AG20443 (cell line): ENCODE measurements around the gene SERPINA6.
A peak's percentile ranks its signal among the peaks of the same experiment; 100 is the strongest.
"Not testable (repeated sequence)": the region's sequence is repeated elsewhere in the genome, so short reads cannot be mapped to it uniquely, and the experiment has no call there.

Experiments
- DNase-seq: peaks from one replicate; pipeline ENCODE4 v3.0.0; 2012; ENCODE audit warnings: low spot score, mixed read lengths

SERPINA6 gene

GRCh38 chr14:94291906-94292525 is 31.1 kb downstream of the SERPINA6 start:
- no peak for DNase-seq

DNA sequence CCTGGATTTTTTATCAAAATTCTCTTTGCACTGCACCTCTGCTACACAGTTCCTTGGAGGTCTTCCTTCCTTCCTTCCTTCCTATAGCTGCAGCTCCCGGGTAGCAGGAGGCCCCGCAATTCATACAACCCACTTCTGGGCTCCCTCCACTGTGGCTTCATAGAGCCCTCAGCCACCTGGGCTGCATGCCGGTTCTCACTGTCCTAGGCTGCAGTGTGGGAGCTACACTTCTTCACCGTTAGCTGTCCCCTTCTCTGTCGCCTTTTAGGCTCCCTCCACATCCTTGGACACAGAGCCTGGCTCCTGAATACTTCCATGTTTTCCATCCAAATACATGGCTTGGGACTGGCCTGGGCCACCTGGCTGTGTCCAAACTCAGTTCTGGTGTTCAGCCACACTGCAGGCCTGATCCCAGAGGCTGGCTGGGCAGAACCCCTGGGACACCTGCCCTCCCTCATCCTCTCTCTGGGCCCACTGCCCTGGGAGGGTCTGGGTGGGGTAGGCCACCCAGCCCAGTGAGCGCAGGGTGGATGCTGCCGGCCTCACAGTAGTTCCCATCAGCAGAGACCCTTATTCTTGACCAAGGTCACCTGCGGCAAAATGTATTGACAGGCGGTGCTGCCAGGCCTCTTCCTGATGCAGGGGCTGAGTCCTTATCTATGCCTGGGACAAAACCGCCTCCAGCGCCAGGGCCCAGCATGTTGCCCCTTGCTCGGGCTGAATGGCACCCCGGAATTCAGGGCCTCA is 31.8 kb downstream of the SERPINA6 start:
- no peak for DNase-seq

DNA sequence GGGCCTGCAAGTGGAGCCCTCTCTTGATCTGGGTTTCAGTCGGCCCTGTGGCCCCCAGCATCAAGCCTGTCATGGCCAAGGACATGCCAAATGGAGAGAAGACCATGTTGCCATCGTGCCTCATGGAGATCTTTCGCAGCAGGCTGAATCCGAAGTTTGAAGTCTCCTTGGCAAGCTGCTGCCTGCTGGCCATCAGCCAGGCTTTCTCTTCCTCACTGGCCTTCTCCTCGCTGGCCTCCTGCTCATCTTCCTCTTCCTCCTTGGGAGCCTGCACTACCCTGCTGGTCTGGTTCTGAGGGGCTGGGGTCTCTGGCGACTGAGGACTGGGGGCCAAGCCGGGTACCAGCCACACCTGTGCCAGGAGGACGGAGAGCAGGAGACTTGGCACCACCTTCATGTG is 32.9 kb downstream of the SERPINA6 start:
- DNase-seq: no peak

DNA sequence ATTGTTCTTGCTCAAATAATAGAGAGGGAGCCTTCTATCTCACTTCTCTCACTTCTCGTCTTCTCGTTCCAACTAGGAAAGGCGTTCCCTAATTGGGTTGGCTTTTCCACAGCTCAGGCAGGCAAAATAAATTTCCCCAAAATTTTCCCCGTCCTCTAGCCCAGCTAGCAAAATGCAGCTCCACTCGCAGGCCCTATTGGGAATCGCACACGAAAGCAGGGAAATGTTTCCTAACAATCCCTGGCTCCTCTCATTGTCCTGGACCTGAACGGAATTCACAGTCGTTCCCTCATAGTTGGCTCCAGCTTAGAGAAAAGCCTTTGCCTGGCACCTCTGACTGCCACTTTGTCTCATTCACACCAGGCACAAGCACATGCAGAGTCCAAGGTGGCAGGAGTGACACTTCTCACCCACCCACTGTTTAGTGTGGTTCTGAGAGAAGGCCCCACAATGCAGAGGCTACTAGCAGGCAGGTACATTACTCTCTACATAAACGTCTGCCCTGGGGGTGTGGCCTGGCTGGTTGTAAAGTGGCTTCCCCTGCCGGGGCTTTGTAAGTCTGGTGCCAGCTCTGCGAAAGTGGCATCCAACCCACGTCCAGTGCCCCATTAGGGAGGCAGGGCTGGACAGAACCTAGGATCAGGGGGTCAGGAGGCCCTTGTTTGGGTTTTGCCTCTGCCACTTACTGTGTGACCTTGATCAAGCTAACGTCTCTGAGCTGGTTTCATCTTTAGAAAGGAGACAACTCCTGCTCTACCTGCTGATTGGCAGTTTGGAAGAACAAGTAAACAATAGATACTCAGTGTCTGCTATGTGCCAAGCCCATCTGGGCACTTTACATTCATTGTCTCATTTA is 34.3 kb downstream of the SERPINA6 start:
- DNase-seq: peak; percentile 4

- DNase-seq: no peak
Measured at GRCh38 chr14:94285158-94285557, 38.0 kb downstream of the SERPINA6 start.

- DNase-seq: no peak
Measured at GRCh38 chr14:94284221-94284620, 38.9 kb downstream of the SERPINA6 start.

DNA sequence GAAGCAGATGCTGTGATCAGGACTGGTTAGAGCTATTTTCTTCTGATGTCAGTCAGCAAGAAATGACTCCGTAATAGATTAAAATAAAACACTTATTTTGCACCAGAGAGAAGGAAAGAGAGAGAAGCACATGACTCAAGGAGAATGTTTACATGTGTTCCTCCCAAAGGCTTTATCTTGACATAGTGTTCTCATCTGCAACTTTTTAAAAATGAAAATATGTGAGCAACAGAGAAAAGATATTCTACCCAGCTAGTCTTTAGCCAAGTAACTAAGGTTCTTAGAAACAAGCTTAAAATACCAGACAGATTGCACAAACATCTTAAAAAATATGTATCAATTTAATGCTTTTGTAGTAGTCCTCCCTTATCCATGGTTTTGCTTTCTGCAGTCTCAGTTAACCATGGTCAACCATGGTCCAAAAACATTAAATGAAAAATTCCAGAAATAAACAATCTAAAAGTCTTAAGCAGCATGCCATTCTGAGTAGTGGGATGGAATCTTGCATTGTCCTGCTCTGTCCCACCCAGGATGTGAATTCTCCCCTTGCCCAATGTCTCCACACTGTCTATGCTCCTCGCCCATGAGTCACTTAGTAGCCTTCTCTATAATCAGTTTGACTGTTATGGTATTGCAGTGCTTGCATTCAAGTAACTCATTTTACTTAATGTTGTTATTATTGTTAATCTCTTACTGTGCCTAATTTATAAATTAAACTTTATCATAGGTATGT is 40.0 kb downstream of the SERPINA6 start:
- no peak for DNase-seq

- no peak for DNase-seq
Measured at GRCh38 chr14:94278731-94279130, 44.4 kb downstream of the SERPINA6 start.

DNA sequence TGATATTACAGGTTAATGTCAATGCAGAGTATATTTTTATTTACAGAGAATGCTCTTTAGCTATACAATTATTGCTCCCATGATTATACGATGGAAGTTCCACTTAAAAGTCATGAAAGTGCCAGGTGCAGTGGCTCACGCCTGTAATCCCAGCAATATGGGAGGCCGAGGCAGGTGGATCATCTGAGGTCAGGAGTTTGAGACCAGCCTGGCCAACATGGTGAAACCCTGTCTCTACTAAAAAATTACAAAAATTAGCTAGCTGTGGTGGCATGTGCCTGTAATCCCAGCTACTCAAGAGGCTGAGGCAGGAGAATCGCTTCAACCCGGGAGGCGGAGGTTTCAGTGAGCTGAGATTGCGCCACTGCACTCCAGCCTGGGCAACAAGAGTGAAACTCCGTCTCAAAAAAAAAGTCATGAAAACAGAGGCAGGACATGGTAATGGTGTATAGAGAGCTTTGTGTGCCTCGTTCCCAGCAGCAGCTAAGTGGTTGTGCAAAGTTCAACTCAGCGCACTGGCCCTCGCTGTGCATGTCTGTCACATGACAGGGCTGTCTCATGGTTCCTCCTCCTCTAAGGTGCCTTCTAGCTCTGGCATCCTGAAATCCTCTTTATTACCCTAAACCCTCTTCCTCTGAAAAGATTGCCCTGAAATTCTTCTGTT is 46.1 kb downstream of the SERPINA6 start:
- not testable (repeated sequence) for DNase-seq

- no peak for DNase-seq
Measured at GRCh38 chr14:94269156-94269555, 54.0 kb downstream of the SERPINA6 start.

GRCh38 chr14:94268582-94268981 is 54.6 kb downstream of the SERPINA6 start:
- DNase-seq: not testable (repeated sequence)

DNA sequence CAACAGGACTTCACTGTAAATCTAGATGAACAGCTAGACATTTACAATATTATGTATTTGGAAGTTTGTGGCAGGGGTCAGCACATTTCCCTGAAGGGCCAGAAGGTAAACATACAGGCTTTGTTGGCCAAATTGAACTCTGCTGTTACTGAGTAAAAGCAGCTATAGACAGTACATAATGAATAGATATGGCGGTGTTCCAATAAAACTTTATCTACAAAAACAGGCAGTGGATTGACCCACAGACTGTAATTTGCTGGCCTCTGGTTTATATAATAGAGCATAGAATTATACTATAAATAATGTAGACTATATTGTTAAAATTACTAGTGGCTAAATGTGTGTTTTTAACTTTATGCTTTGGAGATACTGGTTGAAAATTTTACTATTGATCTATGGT is 55.8 kb downstream of the SERPINA6 start:
- no peak for DNase-seq

GRCh38 chr14:94264195-94264594 is 58.9 kb downstream of the SERPINA6 start:
- not testable (repeated sequence) for DNase-seq
